Choroid plexus epithelial cell (primary cell): ENCODE data around the gene LINGO4.

Experiments used
- DNase-seq: peaks from one replicate; pipeline ENCODE4 v3.0.0-alpha.2; 2010; ENCODE audit warnings: low read depth
- H3K4me3 ChIP-seq: 2 replicates; pipeline ENCODE4 v1.5.1; 2011; ENCODE audit warnings: low read depth, mild to moderate bottlenecking, control low read depth, low read length, moderate library complexity
- TF ChIP-seq, protein P1 (sequence below): conservative IDR thresholded peaks from 2 replicates; pipeline ENCODE4 v1.5.1; 2011; ENCODE audit warnings: low read depth, mild to moderate bottlenecking, control low read depth, inconsistent platforms, low read length, moderate library complexity

The LINGO4 gene, protein sequence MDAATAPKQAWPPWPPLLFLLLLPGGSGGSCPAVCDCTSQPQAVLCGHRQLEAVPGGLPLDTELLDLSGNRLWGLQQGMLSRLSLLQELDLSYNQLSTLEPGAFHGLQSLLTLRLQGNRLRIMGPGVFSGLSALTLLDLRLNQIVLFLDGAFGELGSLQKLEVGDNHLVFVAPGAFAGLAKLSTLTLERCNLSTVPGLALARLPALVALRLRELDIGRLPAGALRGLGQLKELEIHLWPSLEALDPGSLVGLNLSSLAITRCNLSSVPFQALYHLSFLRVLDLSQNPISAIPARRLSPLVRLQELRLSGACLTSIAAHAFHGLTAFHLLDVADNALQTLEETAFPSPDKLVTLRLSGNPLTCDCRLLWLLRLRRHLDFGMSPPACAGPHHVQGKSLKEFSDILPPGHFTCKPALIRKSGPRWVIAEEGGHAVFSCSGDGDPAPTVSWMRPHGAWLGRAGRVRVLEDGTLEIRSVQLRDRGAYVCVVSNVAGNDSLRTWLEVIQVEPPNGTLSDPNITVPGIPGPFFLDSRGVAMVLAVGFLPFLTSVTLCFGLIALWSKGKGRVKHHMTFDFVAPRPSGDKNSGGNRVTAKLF

DNA sequence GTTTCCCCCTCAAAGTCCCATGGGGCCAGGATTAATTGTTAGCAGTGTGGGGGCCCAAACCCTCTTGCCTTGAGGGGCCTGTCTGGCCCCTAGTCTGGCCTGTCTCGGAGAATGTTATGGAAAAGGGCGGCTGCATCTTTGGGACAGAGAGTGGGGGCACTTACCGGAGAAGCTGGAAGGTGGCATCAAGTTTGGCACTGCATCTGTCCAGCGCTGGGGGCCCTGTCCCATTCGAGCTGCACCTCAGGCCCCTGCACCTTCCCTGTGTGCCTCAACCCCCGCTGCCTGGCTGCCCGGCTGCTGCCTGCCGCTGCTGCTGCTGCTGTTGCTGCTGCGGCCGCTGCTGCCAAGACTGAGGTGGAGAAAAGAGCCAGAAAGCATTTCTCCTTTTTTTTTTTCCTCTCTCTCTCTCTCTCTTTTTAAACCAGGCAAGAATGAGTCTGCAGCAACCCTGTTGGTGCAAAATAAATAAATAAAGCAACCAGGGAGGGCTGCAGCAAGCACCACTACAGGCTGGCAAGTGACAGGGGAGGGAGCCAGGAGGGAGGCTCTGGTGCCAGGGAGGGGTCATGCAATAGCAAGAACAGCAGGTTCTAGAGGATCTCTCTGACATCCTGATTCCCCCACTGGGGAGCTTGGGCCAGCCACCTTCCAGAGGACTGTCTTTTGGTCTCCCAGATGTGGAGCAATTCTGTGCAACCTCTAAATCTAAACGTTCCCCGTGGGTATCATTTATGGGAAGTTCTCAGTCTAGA is at the start of gene LINGO4:
TSS of gene LINGO4 (minus strand) at position 354 of the 755 bp plus-strand sequence. CDS start 2,715 bp downstream, outside the sequence.
- TF ChIP-seq, protein P1, sequence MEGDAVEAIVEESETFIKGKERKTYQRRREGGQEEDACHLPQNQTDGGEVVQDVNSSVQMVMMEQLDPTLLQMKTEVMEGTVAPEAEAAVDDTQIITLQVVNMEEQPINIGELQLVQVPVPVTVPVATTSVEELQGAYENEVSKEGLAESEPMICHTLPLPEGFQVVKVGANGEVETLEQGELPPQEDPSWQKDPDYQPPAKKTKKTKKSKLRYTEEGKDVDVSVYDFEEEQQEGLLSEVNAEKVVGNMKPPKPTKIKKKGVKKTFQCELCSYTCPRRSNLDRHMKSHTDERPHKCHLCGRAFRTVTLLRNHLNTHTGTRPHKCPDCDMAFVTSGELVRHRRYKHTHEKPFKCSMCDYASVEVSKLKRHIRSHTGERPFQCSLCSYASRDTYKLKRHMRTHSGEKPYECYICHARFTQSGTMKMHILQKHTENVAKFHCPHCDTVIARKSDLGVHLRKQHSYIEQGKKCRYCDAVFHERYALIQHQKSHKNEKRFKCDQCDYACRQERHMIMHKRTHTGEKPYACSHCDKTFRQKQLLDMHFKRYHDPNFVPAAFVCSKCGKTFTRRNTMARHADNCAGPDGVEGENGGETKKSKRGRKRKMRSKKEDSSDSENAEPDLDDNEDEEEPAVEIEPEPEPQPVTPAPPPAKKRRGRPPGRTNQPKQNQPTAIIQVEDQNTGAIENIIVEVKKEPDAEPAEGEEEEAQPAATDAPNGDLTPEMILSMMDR, result no peak
- DNase-seq, result no peak
- no peak within 1 kb of the TSS for H3K4me3 ChIP-seq

DNA sequence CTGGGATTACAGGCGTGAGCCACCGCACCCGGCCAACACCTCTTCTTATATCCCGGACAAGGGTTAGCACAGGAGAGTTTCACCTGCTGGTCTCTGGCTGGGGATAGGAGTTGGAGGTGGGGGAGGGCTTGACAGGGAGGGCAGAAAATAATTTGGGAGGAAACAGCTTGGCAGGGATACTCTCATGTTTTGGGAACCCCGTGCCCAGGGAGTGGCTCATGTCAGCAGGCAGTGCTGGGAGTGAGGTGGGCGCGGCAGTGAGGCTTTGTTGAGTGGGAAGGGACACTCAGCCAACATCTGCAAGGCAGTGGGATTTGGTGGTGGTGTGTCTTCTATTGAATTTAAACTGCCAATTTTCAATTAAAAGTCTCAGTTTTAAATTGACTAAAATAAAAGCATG is 49.4 kb upstream of the LINGO4 start:
- TF ChIP-seq, protein P1, result no peak
- no peak for DNase-seq
- H3K4me3 ChIP-seq, result no peak overlapping the region

DNA sequence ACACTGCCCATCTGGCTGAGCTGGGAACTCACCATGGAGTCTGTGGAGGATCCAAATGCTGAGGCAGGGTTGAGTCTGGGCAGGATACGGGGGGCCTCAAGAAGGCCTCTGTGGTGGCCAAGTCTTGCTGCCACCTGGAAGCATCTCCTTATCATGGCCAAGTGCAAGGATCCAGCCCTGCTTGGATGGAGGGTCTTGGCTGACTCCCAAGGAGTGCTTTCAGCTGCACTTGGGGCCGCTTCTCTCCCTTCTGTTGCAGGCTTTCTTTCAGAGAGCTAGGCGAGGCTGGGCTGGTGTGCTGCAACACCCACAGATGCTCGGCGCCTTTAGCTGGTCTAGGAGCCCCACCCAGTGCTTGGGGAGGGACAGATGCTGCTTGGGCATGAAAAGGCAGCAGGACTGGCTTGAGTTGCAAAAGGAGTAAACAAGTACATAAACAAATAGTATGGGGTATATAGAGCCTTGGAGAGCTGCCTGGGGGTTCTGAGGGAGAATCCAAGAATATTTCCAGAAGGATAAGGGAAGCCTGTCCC is 48.3 kb upstream of the LINGO4 start, which contains the start of gene THEM5:
TSS of gene THEM5 (minus strand) at position 302 of the 533 bp plus-strand sequence. CDS start at position 155, 147 bp downstream.
- DNase-seq, result no peak
- TF ChIP-seq, protein P1, result no peak
- no peak within 1 kb of the TSS for H3K4me3 ChIP-seq

DNA sequence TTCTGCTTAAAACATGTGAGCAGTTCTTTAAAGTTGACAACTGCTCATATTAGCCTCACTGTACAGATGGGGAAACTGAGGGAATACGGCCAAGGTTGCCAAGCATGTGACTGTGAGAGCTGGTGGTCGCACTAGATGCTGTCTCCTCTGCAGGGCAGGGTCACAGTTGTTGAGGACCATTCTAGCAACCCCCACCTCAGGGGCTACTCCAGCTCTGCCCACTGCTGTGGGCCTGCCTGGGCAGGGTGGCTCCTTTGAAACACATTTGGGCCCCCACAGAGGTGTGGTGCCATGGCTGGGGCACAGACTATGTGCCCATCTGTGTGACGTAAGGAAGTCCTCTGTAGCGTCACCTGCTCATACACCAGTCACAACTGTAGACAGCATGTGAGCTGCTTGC is 47.5 kb upstream of the LINGO4 start:
- no peak for DNase-seq
- TF ChIP-seq, protein P1, result no peak
- H3K4me3 ChIP-seq, result no peak overlapping the region

DNA sequence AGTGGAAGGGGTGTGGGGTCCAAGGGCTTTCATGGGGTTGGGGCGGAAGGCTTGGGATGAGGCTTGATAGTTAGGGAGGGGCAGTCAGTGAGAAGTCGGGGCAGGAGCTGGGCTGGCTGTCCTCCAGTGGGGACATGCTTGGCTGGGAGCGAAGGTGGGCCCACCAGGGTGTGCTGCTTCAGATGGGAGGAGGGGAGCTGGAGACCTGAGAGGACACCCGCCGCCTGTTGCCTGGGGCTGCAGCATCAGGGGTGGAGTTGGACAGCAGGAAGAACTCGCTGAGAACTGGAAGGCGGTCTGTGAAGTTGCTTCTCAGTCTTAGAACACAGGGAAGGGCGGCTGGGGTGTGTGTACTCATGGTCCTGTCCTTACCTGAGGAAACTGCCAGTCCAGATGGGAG is 46.7 kb upstream of the LINGO4 start:
- no peak for DNase-seq
- TF ChIP-seq, protein P1, result no peak
- H3K4me3 ChIP-seq, result no peak overlapping the region

DNA sequence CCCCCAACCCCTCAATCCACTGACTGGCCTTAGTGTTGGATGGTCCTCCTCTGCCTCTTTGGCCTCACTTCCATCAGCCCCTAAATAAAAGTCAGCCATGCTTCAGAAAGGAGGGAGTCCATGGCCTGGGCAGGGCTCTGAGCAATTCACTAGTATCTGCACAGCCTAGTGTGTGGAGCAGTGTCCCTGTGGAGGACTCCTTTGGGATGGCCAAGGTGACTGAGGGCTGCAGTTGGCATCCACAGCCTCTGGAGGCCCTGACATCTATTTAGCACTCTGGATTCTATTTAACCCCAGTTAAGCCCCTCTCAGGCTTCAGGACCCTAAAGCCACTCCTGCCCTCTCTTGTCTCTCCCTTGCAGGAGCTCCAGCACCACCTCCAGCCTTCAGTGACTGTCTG is 44.7 kb upstream of the LINGO4 start:
- TF ChIP-seq, protein P1, result no peak
- no peak overlapping the region for H3K4me3 ChIP-seq
- DNase-seq, result no peak
